GM18868 (cell line): ENCODE measurements around the gene SETMAR.
"Not testable (repeated sequence)": the region's sequence is repeated elsewhere in the genome, so short reads cannot be mapped to it uniquely, and the experiment has no call there.

Experiments
- ATAC-seq: cut with Tn5 transposase; IDR thresholded peaks from one replicate; pipeline ENCODE4 v1.9.1; 2021; ENCODE audit warnings: mild to moderate bottlenecking, moderate library complexity; ENCODE audit not compliant: unreplicated experiment

The SETMAR gene

GRCh38 chr3:4303187-4304123 lies at the start of gene SETMAR:
Gene SETMAR, plus strand, starts transcription at chr3:4303369. Its CDS starts 2 bp downstream, at chr3:4303371.
- ATAC-seq: peak; percentile 97

DNA sequence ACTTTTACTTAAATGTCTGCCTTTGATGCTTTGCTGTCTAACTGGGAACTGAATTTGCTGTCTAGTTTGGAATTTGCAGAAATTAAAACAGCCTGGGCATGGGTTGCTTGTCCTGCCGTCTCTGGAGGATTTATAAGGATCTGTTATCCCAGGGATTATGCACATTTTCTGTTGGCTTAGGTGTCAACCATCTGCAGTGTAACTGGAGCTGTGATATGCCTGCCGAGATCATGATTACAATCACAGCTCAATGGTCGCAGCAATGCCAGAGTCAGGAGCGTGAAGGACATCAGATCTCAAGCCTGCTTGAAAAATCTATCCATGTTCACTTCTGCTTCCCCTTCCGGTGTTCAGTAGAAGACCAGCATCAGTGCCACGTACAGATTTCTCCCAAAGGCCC lies 41.8 kb upstream of the SETMAR start:
- no peak for ATAC-seq

GRCh38 chr3:4264040-4264439 lies 39.1 kb upstream of the SETMAR start:
- no peak for ATAC-seq

DNA sequence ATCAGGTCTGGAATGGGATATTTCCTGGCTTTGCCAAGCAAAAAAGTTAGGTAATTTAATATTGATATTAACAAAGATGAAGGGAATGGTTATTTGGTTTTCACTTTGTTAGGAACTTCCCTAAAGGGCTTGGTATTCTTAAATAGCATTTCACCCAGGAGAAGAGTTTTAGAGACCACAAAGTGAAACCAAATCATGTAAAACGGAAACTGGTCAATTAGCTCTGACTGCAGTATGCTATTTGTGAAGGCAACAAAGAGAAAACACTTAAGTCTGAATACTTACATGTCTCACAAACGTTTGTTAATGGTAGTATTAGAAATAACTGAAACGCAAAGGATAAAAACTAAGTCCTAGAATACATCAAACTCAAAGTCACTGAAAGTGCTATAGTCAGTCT lies 32.4 kb upstream of the SETMAR start:
- ATAC-seq: peak; percentile 79

GRCh38 chr3:4271834-4272233 lies 31.3 kb upstream of the SETMAR start:
- ATAC-seq: no peak

DNA sequence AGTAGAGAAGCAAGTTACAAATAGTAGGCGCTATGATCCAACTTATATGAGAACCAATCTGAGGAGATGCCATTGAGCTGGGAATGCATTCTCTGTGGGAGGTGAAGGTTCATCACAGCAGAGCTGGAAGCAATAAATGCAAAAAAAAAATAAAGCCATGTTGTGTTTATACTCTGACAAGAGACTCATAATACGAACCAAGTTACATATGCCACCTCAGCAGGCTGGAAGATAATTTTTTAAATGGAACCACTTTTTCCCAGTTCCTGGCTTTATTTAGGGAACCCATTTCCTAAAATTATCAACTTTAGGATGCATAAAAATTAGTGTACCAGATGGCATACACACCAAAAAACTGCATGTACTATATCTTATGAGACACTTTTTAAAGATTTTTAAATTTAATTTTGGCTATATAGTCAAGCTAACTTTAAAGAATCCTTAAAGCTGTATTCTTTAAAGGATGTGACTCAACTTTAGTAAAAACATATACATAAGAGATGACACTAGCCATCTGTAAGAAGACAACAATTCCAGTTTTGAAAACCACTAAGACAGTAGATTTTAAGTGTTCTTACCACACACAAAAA lies 23.6 kb upstream of the SETMAR start:
- no peak for ATAC-seq

DNA sequence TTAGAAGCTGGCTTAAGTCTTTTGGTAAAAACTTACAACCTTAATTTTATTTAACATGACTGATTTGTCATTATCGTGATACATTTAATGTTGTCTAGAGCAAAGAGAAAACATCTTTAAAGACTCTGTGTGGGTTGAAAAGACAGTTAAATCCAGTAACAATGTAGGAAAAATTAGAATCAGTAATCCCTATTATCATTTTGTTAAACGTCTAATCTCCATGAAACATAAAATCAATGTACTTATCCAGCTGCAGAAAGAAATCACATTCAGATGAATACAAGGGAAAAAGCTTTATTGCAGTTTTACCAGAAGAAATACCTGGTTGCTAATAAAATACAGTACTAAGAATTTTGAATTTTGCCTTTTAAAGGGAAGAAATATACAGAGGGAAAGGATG lies 21.2 kb upstream of the SETMAR start:
- ATAC-seq: no peak

DNA sequence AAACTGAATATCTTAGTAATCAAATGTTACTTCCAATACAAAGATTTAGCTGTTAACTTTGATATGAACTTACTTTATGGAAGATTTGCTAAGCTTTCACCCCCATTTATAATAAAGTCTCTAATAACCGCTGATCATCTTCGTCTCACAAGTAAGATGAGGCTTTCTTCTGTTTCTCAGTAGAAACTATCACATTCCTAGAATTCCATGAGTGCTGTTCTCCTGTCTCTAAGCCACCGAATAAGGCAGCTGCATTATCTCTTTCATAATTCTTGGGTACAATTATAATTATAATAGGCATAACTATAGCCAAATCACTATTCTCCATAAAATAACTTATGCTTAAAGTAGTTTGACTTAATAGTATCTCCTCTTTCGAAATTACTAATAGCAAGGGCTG lies 18.3 kb upstream of the SETMAR start:
- no peak for ATAC-seq

DNA sequence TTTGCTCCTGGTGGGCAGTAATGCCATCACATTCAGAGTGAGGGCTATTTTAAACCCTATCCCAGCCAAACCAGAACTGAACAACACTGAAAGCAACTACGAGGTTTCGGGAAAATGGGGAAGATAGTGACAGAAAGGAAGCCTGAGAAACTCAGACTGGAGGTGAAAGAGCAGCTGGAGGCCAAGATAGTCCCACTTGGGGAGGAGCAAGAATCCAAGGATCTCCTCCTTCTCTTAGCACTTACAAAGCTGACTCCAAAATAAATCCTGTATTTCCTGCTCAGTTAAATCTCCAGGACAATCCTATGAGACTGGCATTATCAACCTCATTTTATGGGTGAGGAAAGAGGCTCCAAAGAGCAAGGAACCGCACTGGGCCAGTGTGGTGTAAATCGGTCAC lies 14.1 kb upstream of the SETMAR start:
- no peak for ATAC-seq

- ATAC-seq: peak; percentile 90
Observed at GRCh38 chr3:4290272-4290893, 12.8 kb upstream of the SETMAR start.

DNA sequence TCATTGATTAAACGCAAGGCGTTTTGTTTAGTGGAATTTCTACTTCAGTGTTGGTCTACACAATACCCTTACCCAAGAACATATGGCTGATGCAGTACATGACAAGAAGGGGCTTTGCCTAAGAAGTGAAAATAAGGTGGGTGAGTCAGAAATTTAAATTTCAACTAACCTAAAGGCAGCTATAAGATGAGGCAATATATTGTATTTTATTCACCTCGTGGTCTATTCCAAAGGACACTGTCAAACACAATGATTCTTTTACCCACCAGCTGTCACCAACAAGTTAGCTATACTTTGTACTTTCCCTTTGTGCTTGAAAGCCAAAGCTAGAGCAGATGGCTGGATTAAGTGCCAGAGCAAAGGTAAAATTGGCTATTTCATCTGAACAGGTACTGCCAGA lies 10.9 kb upstream of the SETMAR start:
- ATAC-seq: no peak

DNA sequence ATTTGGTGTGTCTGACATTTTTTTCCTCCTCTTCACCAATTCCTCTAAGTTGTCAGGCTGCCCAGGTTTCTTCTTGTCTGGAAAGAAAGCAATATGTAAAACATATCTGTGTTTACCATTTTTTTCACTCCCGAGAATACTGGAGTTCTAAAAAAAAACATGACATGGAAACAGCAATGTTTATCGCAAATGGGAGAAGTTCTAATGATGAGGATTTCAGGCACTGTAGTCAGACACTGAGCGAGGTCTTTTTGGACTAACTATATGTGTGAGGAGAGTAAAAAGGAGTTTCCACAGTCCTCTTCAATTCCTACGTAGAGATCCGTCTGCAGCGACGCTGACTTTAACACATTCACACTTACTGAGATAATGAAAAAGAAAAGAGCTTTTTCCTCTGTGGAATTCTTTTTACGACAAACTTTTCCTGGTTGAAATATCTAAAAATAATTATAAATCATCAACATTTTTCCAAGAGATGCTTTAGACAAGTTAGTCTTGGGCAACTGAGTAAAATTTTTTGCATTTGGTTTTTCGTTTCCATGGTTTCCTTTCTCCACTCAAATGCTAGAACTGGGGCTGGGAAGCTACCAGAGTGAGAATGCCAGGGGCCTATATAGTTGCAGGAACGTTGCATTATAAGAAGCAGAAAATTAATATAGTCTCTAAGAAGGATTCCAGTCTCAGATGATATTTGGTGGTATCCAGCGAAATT lies 8.4 kb upstream of the SETMAR start:
- ATAC-seq: no peak

GRCh38 chr3:4296454-4296853 lies 6.7 kb upstream of the SETMAR start:
- ATAC-seq: not testable (repeated sequence)

DNA sequence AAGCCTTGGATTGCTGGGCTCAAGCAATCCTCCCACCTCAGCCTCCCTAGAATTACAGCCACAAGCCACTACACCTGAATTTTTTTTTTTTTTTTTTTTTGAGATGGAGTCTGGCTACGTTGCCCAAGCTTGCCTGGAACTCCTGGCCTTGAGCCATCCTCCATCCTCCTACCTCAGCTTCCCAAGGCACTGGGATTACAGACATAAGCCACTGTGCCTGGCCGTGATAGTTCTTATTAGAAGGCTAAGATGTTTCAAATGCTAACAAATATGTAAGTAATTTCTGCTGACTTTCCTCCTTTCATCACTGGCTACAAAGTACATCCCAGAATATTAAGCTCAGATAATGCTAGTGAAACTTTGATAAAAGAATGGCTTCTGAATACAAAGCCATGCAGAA lies 5.7 kb upstream of the SETMAR start:
- ATAC-seq: no peak

DNA sequence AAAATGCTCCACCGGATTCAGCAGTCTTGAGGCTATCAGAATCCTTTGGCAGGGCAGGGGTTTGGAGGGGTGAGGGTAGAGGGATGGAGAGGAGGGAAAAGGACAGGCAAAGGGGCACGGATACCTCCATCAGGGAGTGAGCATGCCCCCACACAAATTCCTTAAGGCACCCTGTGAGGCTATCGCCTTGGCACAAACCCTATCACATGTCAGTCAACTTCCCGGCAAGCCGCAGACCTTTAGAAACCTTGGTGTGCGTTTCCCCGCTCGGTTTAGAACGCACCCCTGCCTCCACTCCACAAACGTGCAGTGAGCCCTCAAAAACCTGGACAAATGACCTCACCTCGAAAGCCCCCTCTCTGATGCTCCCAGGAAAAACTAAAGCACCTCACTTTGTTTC lies 422 bp upstream of the SETMAR start:
- ATAC-seq: no peak

DNA sequence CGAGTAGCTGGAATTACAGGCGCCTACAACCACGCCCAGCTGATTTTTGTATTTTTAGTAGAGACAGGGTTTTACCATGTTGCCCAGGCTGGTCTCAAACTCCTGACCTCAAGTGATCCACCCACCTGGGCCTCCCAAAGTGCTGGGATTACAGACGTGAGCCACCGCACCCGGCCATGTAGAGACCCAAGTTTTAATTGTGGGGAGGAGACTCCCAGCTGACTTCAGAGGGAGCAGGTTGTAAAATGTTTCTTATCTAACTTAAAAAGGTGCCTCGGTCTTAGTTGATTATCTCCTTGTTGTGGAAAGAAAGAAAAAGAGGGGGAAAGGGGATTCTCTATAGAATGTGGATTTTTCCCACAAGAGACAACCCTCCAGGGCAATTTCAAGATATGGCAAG lies 2.0 kb downstream of the SETMAR start:
- not testable (repeated sequence) for ATAC-seq

GRCh38 chr3:4306091-4306490 lies 2.9 kb downstream of the SETMAR start:
- ATAC-seq: no peak

DNA sequence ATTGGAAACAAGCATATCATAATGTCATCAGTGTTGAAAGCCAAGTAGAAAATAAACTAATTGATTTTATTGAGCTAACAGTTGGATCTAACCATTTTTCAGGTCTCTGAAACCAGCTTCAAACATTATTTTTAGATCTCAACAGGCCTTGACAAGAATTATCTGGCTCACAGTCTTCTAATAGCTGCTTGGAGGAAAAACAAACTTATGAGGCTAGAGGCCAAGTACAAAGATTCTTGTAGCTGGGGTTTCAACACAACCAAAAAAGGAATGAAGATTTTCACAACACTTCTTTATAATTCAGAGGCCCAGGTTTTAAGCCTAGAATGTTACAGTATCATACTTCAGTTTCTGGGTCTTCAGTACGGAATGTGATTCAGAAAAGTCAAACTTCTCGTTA lies 3.7 kb downstream of the SETMAR start:
- ATAC-seq: no peak

GRCh38 chr3:4309491-4310128 lies 6.4 kb downstream of the SETMAR start:
- ATAC-seq: no peak

- no peak for ATAC-seq
Observed at GRCh38 chr3:4310971-4311370, 7.8 kb downstream of the SETMAR start.

DNA sequence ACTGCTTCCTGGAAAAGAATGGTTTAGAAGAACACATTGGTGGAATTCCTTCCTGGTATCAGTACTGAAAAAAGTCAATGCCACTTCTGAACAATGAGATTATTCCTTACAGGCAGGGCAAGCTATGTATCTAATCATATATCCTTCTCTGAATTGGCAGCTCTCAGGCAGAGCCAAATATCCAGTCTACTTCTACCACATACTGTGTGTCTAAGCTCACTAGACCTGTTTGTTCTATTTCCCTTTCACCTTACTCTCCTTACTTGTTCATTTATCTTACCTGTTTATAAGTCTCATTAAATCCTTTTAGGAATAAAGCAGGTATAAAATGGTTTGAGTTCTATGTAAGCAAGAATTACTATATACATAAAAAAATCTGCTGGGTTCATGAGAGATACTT lies 8.3 kb downstream of the SETMAR start:
- ATAC-seq: no peak
